SK-N-MC (cell line): ENCODE results near the gene TMEM222.

ENCODE experiments used
- EZH2 ChIP-seq: fragments of 200-600 bp; sonication (generic); IDR thresholded peaks from one replicate; pipeline ENCODE4 v1.6.1; 2017; ENCODE audit warnings: antibody characterized with exemption
- FOXP2 ChIP-seq: optimal IDR thresholded peaks from 2 replicates; pipeline ENCODE3; 2011; ENCODE audit warnings: mild to moderate bottlenecking, moderate library complexity; ENCODE audit not compliant: insufficient read depth; ENCODE audit errors: extremely low read length, control extremely low read depth
- POLR2AphosphoS5 ChIP-seq: IDR thresholded peaks from 2 replicates; pipeline ENCODE4 v1.6.1; 2012; ENCODE audit warnings: mild to moderate bottlenecking, low read depth, low read length, borderline replicate concordance

DNA sequence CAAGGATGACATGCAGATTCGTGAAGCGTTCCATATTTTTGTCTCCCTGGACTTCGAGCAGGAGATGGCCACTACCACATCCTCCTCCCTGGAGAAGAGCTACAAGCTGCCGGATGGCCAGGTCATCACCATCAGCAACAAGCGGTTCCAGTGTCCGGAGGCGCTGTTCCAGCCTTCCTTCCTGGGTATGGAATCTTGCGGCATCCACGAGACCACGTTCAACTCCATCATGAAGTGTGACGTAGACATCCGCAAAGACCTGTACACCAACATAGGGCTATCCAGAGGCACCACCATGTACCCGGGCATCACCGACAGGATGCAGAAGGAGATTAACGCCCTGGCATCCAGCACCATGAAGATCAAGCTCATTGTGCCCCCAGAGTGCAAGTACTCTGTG, 3.3 kb downstream of the TMEM222 start:
- TF ChIP-seq EZH2 (no peak), POLR2AphosphoS5 (no peak), FOXP2 (no peak)
